Measurements from ENCODE around the gene USP48.
A peak's percentile ranks its signal among the peaks of the same experiment; 100 is the strongest.
"Not testable (repeated sequence)": the region's sequence is repeated elsewhere in the genome, so short reads cannot be mapped to it uniquely, and the experiment has no call there.

Gene USP48

DNA sequence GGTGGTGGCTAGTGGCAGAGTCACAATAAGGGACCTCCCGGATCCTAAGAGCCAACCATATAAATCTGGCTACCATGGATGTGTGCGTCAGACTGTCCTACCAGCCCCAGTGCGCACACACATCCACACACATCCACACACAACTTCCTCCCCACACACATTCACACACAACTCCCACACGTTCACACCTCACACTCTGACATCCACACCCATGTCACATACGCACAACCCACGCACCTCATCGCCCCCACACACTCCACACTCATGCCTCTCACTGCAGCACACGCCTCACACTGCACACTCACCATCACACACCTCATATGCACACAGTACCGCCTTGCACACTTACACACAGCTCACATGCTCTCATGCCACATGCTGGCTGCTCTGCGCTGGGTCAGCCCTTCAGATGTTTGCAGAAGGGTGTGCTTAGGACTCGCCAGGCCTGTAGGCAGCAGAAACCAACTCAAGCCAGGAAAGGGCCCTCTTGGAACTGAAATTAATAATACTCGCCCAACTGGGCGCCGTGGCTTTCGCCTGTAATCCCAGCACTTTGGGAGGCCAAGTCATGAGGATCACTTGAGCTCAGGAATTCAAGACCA, 32.1 kb upstream of the USP48 start:
- no peak for DNase-seq (ENCODE audit: low read depth)

DNA sequence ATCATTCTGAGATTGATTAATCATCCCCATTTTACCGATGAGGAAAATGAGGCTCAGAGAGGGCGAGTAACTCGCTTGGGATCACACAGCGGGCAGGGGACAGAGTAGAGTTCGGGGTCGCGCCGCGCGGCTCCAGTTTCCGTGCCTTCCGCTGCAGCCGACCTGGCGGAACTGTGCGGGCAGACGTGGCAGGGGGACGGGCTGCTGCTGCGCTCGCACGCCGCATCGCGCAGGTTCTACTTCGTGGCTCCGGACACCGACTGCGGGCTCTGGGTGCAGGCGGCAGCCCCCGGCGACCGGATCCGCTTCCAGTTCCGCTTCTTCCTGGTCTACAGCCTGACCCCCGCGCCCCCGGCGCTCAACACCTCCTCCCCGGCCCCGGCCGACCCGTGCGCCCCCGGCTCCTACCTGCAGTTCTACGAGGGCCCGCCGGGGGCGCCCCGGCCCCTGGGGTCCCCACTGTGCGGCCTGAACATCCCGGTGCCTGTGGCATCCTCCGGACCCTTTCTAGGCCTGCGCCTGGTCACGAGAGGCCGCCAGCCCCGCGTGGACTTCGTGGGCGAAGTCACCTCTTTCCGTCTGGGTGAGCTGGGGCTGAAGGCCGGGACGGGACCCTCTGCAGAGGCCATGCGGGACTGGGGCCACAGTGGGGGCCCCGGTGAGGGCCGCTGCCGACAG, 31.4 kb upstream of the USP48 start:
- no peak for DNase-seq (ENCODE audit: low read depth)

DNA sequence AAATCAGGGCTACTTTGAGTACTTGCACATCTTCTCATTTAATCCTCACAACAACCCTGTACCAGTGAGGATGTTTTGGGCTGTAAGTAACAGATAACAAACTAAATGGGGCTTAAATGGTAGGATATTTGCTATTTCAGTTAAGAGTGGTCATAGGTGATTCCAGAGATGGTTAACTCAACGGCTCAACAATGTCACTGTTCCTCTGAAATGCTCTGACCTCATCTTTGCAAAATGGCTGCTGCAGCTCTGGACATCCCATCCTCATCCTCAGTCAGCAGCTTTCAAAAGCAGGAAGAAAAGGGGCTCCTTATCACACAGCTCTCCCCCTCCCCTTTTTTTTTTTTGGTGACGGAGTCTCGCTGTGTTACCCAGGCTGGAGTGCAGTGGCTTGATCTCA, 30.6 kb upstream of the USP48 start:
- no peak for DNase-seq (ENCODE audit: low read depth)

DNA sequence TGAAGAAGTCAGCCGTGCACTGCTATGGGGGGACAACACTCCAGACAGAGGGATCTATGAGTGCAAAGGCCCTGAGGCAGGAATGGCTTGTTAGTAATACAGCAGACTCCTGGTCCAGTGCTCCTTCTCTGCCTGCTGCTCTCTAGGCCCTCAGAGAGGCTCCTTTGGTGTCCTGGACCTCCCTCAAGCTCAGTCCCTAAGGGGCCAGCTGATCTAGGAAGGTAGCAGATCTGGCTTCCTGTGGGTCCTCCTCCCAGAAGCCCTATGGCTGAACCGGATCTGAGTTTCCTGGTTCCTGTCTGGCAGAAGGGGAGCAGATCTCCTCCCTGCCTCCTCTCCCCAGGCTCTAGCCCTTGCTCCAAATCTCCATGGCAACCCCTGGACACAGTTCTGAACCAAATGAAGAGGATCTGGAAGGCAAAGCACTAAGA, 28.9 kb upstream of the USP48 start, which contains the start of gene LDLRAD2:
Gene LDLRAD2, plus strand, starts transcription at position 391 of the 431 bp plus-strand sequence. CDS start 187 bp downstream, outside the sequence.
- DNase-seq (ENCODE audit: low read depth) = no peak

GRCh38 chr1:21804536-21804935, 21.6 kb upstream of the USP48 start:
- no peak for DNase-seq (ENCODE audit: low read depth)

DNA sequence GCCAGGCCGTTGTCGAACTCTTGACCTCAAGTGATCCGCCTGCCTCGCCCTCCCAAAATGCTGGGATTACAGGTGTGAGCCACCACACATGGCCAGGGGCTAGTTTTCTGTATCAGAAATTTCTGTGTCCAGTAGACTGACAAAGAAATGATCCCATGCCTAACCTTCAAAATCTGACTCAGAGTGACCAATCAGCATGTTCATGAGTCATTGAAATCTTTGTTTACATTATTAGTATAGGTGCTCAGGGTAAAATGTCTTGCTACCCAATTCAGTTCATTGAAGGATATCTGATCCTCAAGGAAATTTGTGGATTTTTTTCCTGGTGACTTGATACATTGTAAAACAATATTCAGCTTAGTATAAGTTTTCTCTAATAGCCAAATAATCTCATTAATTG, 18.2 kb upstream of the USP48 start:
- DNase-seq (ENCODE audit: low read depth) = no peak

DNA sequence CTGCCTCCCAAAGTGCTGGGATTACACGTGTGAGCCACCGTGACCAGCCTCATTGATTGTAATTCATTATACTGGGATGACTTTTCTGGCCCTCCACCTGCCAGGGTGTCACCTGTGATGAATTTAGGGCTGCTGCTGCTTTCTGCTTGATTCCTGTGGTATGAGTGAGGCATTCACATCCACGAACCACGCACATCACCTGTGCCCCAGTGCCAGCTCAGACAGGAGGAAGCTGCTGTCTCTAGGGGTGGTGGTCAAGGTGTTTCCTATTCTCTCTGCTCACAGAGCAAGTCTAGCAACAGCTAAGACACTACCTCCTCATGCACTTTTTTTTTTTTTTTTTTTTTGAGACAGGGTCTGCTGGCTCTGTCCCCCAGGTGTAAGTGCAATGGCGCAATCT, 16.8 kb upstream of the USP48 start:
- no peak for DNase-seq (ENCODE audit: low read depth)

DNA sequence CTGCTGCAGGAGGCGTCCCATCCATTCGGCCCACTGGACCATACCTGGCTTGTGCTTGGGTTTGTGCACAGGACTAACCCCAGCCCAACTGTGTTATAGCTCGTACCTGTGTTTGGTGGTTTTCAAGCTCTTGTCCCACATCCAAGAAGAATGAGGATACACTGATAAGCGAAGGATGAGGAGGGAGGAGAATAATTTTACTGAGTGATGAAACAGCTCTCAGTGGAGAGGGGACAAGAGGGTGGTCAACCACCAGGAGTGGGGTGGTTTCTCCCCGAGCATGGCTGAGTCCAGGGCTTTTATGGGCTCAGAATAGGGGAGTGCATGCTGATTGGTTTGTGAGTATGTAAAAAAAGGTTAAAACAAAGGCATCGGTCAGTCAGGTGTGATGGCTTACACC, 12.1 kb upstream of the USP48 start:
- no peak for DNase-seq (ENCODE audit: low read depth)

DNA sequence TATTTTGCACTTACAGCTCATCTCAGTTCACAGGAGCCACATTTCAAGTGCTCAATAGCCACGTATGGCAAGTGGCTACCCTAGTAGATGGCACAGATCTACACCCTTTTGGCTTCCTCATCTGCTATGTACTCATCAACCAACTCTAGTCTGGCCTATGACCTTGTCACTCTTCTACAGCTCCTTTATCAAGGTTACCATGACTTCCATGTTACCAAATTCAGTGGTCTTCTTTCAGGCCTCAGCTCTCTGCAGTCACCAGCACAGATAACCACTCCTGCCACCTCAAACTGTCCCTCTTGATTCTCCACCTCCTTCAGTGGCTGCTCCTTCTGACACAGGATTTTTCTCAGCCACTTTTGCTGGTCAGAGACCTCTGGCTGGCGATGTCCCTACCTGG, 11.7 kb upstream of the USP48 start:
- no peak for DNase-seq (ENCODE audit: low read depth)

DNA sequence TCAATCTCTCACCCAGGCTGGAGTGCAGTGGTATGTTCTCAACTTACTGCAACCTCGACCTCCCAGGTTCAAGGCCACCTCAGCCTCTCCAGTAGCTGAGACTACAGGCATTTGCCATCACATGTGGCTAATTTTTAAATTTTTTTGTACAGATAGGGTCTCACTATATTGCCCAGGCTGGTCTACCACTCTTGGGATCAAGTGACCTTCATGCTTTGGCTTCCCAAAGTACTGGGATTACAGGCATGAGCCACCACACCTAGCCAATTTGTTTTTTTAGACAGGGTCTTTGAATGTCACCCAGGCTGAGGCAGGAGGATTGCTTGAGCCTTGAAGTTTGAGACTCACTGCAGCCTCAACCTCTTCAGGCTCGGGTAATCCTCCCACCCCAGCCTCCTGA, 10.2 kb upstream of the USP48 start:
- no peak for DNase-seq (ENCODE audit: low read depth)

DNA sequence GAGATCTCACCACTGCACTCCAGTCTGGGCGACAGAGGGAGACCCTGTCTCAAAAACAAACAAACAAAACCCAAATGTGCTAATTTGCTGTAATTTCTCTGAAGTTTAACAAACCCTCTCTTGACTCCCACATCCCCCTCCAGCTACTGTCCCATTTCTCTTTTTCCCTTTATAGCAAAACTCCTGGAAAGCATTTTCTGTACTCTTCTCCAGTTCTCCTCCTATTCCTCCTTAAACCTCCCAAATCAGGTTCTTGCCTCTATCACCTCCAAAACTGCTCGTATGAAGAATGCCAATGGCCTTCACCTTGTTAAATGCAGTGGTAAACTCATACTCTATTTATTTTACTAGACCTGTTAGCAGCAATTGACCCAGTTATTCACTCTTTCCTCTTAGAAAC, 3.7 kb upstream of the USP48 start:
- DNase-seq (ENCODE audit: low read depth) = no peak

- not testable (repeated sequence) for DNase-seq (ENCODE audit: low read depth)
These were observed 2.8 kb upstream of the USP48 start for GRCh38 chr1:21785764-21786163.

GRCh38 chr1:21783679-21784603, 992 bp upstream of the USP48 start:
- no peak for DNase-seq (ENCODE audit: low read depth)

GRCh38 chr1:21782349-21782867, 541 bp downstream of the USP48 start:
- peak; percentile 35 for DNase-seq (ENCODE audit: low read depth)

GRCh38 chr1:21781815-21782348, 1.1 kb downstream of the USP48 start:
- no peak for DNase-seq (ENCODE audit: low read depth)

- DNase-seq (ENCODE audit: low read depth) = peak; percentile 21
These were observed 3.1 kb downstream of the USP48 start for GRCh38 chr1:21779613-21780521.

DNA sequence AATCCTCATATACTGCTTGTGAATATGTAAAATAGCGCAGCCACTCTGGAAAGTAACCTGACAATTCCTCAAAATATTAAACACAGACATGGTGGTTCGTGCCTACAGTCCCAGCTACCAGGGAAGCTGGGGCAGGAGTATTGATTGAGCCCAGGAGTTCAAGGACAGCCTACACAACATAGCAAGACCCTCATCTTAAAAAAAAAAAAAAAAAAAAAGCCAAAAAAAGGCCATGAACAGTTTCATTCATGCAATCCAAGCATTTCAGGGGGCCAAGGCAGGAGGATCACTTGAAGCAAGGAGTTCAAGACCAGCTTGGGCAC, 4.6 kb downstream of the USP48 start:
- DNase-seq (ENCODE audit: low read depth) = no peak

DNA sequence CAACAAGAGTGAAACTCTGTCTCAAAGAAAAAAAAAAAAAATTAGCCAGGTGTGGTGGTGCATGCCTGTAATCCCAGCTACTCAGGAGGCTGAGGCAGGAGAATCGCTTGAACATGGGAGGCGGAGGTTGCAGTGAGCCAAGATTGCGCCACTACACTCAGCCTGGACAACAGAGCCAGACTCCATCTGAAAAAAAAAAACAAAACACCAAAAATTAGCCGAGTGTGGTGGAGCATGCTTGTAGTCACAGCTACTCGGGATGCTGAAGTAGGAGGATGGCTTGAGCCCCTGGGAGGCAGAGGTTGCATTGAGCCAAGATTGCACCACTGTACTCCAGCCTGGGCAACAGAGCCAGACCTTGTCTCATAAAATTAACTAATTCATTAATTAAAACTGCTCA, 6.0 kb downstream of the USP48 start:
- DNase-seq (ENCODE audit: low read depth) = not testable (repeated sequence)

GRCh38 chr1:21775985-21776562, 6.9 kb downstream of the USP48 start:
- no peak for DNase-seq (ENCODE audit: low read depth)

DNA sequence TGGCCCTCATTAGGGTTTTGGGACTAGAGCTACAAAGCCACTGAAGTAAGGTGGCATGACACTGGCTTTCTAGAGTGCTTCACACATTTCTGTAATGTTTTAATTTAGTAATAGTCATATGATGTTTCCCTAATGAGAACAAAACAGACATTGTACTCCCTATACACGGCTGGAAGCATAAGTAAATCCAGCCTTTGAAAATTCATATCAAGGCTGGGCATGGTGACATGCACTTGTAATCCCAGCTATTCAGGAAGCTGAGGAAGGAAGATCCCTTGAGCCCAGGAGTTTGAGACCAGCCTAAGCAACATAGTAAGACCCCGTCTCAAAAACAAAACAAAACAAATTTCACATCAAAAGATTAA, 7.4 kb downstream of the USP48 start:
- DNase-seq (ENCODE audit: low read depth) = no peak
